ENCODE data around the gene TMEM258.

Gene TMEM258

GRCh38 chr11:61754534-61755482 lies 37.6 kb downstream of the TMEM258 start:
- no peak for DNase-seq

DNA sequence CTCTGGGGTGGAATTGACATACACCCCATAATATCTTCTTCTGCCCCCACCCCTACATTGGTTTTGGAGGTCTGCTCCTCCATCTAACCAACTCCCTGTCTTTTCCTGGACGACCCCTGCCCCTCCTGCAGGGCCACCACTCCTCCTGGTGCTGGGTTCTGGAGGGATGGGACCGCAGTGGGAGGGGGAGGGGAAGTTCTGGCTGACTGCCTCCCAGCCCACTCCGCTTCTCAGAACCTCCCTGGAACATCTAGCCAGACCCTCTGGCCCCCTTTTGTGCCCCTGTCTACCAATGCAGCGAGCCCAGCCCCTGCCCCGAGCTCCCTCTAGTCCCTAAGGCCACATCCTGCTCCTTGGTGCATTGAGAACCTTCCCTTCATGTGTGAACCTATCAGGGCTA lies 38.7 kb downstream of the TMEM258 start:
- no peak for DNase-seq

- DNase-seq = no peak
Measured at GRCh38 chr11:61752925-61753521, 39.4 kb downstream of the TMEM258 start.

DNA sequence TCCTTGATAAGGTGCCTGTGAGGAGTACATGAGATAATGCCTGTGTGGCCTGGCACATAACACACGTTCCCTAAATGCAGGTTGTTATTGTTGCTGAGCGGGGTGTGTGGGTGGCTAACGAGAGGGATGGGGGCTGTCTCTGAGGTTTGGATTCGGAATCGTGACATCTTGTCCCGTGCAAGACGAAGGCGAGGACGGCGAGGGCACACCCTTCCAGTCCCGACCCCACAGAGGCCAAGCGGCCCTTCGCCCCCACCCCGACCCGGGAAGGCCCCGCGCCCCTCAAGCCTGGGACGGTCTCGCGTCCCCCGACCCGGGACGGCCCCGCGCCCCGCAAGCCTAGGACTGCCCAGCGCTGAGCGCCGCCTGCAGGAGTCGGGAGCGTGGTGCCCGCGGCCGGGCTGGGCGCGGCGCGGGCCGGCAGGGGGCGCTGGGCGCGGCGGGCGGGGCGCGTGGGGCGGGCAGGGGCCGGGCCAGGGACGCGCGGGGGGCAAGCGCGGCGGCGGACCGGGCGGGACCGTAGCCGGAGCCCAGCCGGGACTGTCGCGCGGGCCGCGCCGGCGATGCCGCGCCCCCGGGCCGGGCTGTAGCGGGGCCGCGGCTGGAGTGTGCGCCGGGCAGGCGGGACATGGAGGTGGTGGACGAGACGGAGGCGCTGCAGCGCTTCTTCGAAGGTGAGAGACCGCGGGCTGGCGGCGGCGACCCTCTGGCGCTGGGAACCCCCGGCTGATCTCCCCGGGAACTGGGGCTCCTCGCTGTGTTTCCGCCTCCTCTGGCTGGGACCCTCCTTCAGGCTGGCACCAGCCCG lies 40.1 kb downstream of the TMEM258 start, which contains the start of gene MYRF:
MYRF (plus strand) TSS at position 520 of the 808 bp plus-strand sequence; CDS start at position 629, 109 bp downstream.
- DNase-seq = no peak

- DNase-seq = no peak
Measured at GRCh38 chr11:61751384-61751783, 41.0 kb downstream of the TMEM258 start.

GRCh38 chr11:61750631-61751273 lies 41.6 kb downstream of the TMEM258 start:
- DNase-seq = no peak

- no peak for DNase-seq
Measured at GRCh38 chr11:61749591-61750217, 42.7 kb downstream of the TMEM258 start.

- DNase-seq = no peak
Measured at GRCh38 chr11:61747967-61748285, 44.5 kb downstream of the TMEM258 start.

DNA sequence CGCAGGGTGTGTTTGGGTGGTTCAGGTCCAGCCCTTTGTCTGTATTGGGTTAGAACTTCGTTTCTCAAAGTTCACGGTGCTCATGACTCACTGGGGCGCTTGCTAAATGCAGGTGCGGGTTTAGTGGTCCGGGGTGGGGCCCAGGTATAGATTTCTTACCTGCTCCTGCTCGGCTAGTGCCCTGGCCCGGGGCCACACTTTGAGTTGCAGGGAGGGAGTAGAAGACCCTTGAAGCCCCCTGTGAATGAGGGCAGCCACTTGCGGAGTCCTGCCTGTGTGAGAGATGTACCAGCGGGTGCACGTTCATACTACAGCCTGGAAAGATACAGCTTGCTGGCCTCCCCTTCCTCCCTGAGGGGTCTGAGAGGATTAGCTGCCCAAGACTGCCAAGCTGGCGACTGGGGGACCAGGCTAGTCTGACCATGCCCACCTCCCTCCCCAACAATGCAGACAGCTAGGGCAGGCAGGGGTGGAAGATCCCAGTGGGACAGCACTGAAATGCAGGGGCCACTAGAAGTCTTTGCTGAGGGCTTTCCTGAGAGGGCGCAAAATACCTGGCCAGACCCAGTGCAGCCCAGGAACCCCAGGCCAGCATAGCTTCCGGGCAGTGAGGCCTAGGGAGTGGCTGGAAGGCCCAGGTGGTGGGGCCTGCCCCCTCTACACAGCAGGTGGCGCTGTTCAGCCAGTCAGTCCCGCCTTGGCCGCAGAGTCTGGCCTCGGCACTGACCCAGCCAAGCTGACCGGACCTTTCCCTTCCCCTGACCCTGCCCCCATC lies 45.0 kb downstream of the TMEM258 start:
- no peak for DNase-seq

GRCh38 chr11:61746442-61747191 lies 45.8 kb downstream of the TMEM258 start:
- no peak for DNase-seq

DNA sequence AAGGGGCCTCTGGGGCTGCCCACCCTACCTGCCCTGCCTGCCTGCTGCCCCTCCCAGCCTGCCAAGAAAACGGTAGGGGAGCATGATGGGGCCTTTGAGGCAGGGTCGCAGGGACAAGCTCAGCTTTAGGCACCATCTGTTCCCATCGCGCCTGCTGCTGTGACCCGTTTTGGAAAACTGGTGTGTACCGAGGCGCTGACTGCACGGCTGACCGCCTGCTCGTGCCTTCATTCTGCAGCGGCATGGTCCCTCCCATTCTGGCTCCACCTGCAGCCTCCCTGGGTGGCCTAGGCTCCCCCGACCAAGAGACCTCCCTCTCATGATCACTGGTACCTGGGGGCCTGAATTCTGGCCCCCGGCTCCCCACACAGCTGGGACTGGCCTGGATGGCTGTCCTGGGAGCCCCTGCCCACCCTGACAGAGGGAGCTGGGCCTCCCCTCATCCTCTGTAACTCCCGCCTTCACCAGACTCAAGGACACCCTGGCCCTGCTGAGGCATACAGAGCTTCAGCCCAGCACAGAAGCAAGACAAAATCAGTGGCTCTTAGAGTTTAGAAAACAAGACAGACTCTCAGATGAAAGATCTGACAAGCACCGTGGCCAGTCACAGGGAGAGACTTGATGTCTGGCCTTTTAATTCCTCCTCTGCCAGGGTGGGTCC lies 46.5 kb downstream of the TMEM258 start:
- DNase-seq = no peak

DNA sequence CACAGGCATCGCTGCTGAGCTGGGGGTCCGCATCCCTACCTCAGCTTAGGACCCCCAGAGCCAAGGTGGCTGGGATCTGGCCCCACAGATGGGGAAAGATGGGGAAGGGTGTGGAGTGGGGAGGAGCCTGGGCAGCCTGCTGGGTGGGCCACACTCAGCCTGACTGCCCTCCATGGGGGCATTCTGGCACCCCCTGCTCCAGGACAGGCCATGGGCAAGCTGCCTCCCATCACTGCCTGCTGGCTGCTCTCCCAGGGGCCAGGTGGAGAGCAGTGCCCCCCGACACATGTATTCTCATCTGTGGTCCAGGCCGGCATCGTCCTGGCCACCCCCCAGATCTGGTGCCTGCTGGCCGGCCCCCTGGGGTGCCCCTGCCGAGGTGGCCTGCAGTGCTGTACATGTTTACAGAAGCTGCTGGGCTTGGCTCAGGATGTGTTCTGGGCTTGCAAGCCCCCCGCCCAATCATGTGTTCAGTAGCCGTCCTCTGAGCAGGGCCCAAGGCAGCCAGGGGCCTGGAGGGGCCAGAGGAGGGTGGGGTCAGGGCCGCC lies 47.7 kb downstream of the TMEM258 start:
- no peak for DNase-seq

DNA sequence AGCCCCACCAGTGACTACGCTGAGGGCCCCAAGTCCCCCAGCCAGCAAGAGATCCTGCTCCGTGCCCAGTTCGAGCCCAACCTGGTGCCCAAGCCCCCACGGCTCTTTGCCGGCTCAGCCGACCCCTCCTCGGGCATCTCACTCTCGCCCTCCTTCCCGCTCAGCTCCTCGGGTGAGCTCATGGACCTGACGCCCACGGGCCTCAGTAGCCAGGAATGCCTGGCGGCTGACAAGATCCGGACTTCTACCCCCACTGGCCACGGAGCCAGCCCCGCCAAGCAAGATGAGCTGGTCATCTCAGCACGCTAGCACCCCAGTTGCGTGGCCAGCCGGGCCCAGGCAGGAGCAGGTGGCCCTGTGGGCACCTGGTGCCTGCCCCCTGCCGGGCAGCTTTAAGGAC lies 48.2 kb downstream of the TMEM258 start:
- no peak for DNase-seq

GRCh38 chr11:61743486-61744095 lies 48.8 kb downstream of the TMEM258 start:
- no peak for DNase-seq

DNA sequence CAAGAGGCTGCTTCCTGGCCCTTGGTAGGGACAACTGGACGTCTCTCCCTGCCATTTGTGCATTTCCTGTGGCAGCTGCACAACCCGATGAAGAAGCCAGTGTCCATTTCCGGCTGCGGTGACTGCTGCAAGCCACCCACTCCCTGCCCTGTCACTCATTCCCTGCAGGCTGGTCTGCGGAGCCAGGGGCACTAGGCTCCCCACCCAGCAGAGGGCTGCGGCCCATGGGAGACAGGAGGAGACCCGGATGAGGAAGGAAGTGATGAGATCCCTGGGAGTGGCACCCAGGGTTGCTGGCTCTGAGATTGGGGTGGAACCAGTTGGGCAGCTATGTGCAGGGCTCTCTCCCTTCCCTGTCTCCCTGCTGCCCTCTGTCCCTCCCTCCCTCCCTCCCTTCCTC lies 50.0 kb downstream of the TMEM258 start:
- no peak for DNase-seq

- DNase-seq = no peak
Measured at GRCh38 chr11:61739966-61740365, 52.4 kb downstream of the TMEM258 start.

- DNase-seq = no peak
Measured at GRCh38 chr11:61739413-61739812, 53.0 kb downstream of the TMEM258 start.

Measured in T1000 (cell line).